GM23338 (cell line): ENCODE measurements around the gene IL1RAPL2. TPM values are rescaled to one million over a fixed set of nuclear protein-coding genes. Genes with fewer than 3 reads are reported as not detected.

Experiments
- ATAC-seq: fragments of 200-7000 bp; cut with Tn5 transposase; 3 replicates; pipeline ENCODE4 v1.9.1; 2020
- DNase-seq: peaks from one replicate; pipeline ENCODE4 v3.0.0-alpha.2; 2015; ENCODE audit warnings: low spot score
- H2AFZ ChIP-seq: fragments of 200-600 bp; sonication (generic); 2 replicates; pipeline ENCODE4 v1.8.0; 2016; ENCODE audit warnings: antibody characterized with exemption, mild to moderate bottlenecking, moderate library complexity
- H3F3A ChIP-seq: fragments of 200-600 bp; sonication (generic); replicated peaks from 2 replicates; pipeline ENCODE4 v1.8.0; 2017; ENCODE audit warnings: antibody characterized with exemption, mixed run types, low read depth
- H3K27ac ChIP-seq: fragments of 200-600 bp; sonication (generic); 2 replicates; pipeline ENCODE4 v1.6.1; 2016; ENCODE audit warnings: low read depth
- H3K27me3 ChIP-seq: fragments of 200-600 bp; sonication (generic); 2 replicates; pipeline ENCODE4 v1.8.0; 2016; ENCODE audit warnings: mild to moderate bottlenecking, mixed run types, moderate library complexity; ENCODE audit not compliant: insufficient read depth
- H3K36me3 ChIP-seq: fragments of 200-600 bp; sonication (generic); 2 replicates; pipeline ENCODE4 v1.8.0; 2016; ENCODE audit warnings: mild to moderate bottlenecking; ENCODE audit not compliant: insufficient read depth
- H3K4me1 ChIP-seq: fragments of 200-600 bp; sonication (generic); 2 replicates; pipeline ENCODE4 v1.8.0; 2016; ENCODE audit warnings: mild to moderate bottlenecking, moderate library complexity; ENCODE audit not compliant: insufficient read depth
- H3K4me2 ChIP-seq: fragments of 200-600 bp; sonication (generic); 2 replicates; pipeline ENCODE4 v1.7.1; 2017; ENCODE audit warnings: mixed run types
- H3K4me3 ChIP-seq: fragments of 200-600 bp; sonication (generic); 2 replicates; pipeline ENCODE4 v1.6.1; 2016; ENCODE audit warnings: mixed run types
- H3K79me2 ChIP-seq: fragments of 200-600 bp; sonication (generic); replicated peaks from 2 replicates; pipeline ENCODE4 v1.8.0; 2017; ENCODE audit warnings: mild to moderate bottlenecking; ENCODE audit not compliant: insufficient read depth
- H3K9me2 ChIP-seq: fragments of 200-600 bp; sonication (generic); 2 replicates; pipeline ENCODE4 v1.8.0; 2017; ENCODE audit not compliant: insufficient read depth
- H4K20me1 ChIP-seq: fragments of 200-600 bp; sonication (generic); replicated peaks from 2 replicates; pipeline ENCODE4 v1.8.0; 2017; ENCODE audit warnings: mild to moderate bottlenecking; ENCODE audit not compliant: insufficient read depth
- H3K27ac Mint-ChIP-seq: 2 replicates; pipeline ENCODE4 v1.8.0; 2020; ENCODE audit warnings: inconsistent platforms, mild to moderate bottlenecking, moderate library complexity, mixed read lengths
- H3K27me3 Mint-ChIP-seq: 3 replicates; pipeline ENCODE4 v1.8.0; 2022; ENCODE audit warnings: low read depth, mild to moderate bottlenecking, moderate library complexity, mixed read lengths, inconsistent platforms; ENCODE audit not compliant: insufficient read depth, poor library complexity
- H3K36me3 Mint-ChIP-seq: 3 replicates; pipeline ENCODE4 v1.8.0; 2021; ENCODE audit warnings: low read depth, mild to moderate bottlenecking, inconsistent platforms, moderate library complexity, mixed read lengths
- H3K4me1 Mint-ChIP-seq: 3 replicates; pipeline ENCODE4 v1.8.0; 2020; ENCODE audit warnings: mild to moderate bottlenecking, inconsistent platforms, mixed read lengths
- H3K4me3 Mint-ChIP-seq: 3 replicates; pipeline ENCODE4 v1.8.0; 2021; ENCODE audit warnings: moderate library complexity, mild to moderate bottlenecking, inconsistent platforms, mixed read lengths
- H3K9me3 Mint-ChIP-seq: 3 replicates; pipeline ENCODE4 v1.8.0; 2020; ENCODE audit warnings: moderate library complexity, mild to moderate bottlenecking, inconsistent platforms, mixed read lengths
- CREB1 ChIP-seq: fragments of 250-450 bp; sonication (Bioruptor Pico); IDR thresholded peaks from 2 replicates; pipeline ENCODE4 v1.5.0; 2020; ENCODE audit warnings: low read depth, mild to moderate bottlenecking, moderate library complexity
- EZH2 ChIP-seq: fragments of 200-600 bp; sonication (generic); IDR thresholded peaks from one replicate; pipeline ENCODE4 v1.8.0; 2017; ENCODE audit warnings: antibody characterized with exemption, mild to moderate bottlenecking, low read depth; ENCODE audit not compliant: unreplicated experiment
- JUNB ChIP-seq: IDR thresholded peaks from one replicate; pipeline ENCODE4 v1.6.1; 2016; ENCODE audit warnings: antibody characterized with exemption; ENCODE audit not compliant: unreplicated experiment
- NANOG ChIP-seq: IDR thresholded peaks from 2 replicates; pipeline ENCODE4 v1.6.1; 2016; ENCODE audit warnings: antibody characterized with exemption, borderline replicate concordance
- REST ChIP-seq: IDR thresholded peaks from one replicate; pipeline ENCODE4 v1.6.1; 2018; ENCODE audit warnings: antibody characterized with exemption; ENCODE audit not compliant: unreplicated experiment
- STAT1 ChIP-seq: IDR thresholded peaks from one replicate; pipeline ENCODE4 v1.6.1; 2016; ENCODE audit warnings: antibody characterized with exemption; ENCODE audit not compliant: unreplicated experiment
- ZNF114 ChIP-seq: fragments of 250-450 bp; sonication (Bioruptor Pico); IDR thresholded peaks from 2 replicates; pipeline ENCODE4 v1.5.0; 2020; ENCODE audit warnings: mild to moderate bottlenecking, moderate library complexity
- ZNF331 ChIP-seq: fragments of 250-450 bp; sonication (Bioruptor Pico); IDR thresholded peaks from 2 replicates; pipeline ENCODE4 v1.5.0; 2020; ENCODE audit warnings: low read depth, mild to moderate bottlenecking, moderate library complexity
- polyA plus RNA-seq: library from polyadenylated mRNA; unstranded; fragments of >200 nt; fragmentation: Nextera tagmentation; extraction: Ambion mirVana; gene quantifications from 2 replicates; pipeline ENCODE4 v1.2.1, GENCODE V29; 2016
- total RNA-seq: library from RNA; depleted of rRNA; stranded (reverse); fragments of >200 nt; shearing (Covaris generic); gene quantifications from 2 replicates; pipeline ENCODE4 v1.2.3, GENCODE V29; 2014
- TF ChIP-seq, protein P1 (sequence below), 2 experiments: fragments of 200-600 bp in 1 of 2; sonication (generic) in 1 of 2; conservative IDR thresholded peaks; 2 replicates each; pipeline versions ENCODE4 v1.5.1 to v1.6.1; 2016 to 2017; ENCODE audit warnings: antibody characterized with exemption in 2 of 2, low read depth in 2 of 2, mild to moderate bottlenecking in 2 of 2, moderate library complexity in 1 of 2
- TF ChIP-seq, protein P2 (sequence below): IDR thresholded peaks from 2 replicates; pipeline ENCODE4 v1.6.1; 2016; ENCODE audit warnings: antibody characterized with exemption

IL1RAPL2 gene
- total and polyA plus RNA-seq, 2 experiments from 2014 or later, result 0.80 to 0.94 TPM

GRCh38 chrX:104995546-104995945 is 429.5 kb downstream of the IL1RAPL2 start (continued):
- TF ChIP-seq, protein P1, sequence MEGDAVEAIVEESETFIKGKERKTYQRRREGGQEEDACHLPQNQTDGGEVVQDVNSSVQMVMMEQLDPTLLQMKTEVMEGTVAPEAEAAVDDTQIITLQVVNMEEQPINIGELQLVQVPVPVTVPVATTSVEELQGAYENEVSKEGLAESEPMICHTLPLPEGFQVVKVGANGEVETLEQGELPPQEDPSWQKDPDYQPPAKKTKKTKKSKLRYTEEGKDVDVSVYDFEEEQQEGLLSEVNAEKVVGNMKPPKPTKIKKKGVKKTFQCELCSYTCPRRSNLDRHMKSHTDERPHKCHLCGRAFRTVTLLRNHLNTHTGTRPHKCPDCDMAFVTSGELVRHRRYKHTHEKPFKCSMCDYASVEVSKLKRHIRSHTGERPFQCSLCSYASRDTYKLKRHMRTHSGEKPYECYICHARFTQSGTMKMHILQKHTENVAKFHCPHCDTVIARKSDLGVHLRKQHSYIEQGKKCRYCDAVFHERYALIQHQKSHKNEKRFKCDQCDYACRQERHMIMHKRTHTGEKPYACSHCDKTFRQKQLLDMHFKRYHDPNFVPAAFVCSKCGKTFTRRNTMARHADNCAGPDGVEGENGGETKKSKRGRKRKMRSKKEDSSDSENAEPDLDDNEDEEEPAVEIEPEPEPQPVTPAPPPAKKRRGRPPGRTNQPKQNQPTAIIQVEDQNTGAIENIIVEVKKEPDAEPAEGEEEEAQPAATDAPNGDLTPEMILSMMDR (conservative IDR thresholded peaks at IDR 0.05; ENCODE audit: low read depth in 2 of 2), result no peak
- TF ChIP-seq, protein P2, sequence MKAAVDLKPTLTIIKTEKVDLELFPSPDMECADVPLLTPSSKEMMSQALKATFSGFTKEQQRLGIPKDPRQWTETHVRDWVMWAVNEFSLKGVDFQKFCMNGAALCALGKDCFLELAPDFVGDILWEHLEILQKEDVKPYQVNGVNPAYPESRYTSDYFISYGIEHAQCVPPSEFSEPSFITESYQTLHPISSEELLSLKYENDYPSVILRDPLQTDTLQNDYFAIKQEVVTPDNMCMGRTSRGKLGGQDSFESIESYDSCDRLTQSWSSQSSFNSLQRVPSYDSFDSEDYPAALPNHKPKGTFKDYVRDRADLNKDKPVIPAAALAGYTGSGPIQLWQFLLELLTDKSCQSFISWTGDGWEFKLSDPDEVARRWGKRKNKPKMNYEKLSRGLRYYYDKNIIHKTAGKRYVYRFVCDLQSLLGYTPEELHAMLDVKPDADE, result no peak

GRCh38 chrX:105006103-105006502 is 440.1 kb downstream of the IL1RAPL2 start:
- Histone ChIP-seq H3K4me2 (no peak overlapping the region), H3K4me3 (no peak overlapping the region), H3K27ac (no peak overlapping the region), H4K20me1 (no peaks in the 10 kb centered on the region), H3K79me2 (no peaks in the 10 kb centered on the region), H3F3A (no peaks in the 10 kb centered on the region), H3K27me3 (no peaks in the 10 kb centered on the region), H2AFZ (no peak overlapping the region), H3K36me3 (no peaks in the 10 kb centered on the region), H3K9me2 (no peaks in the 10 kb centered on the region), H3K4me1 (0 out of 2 replicates have a peak, but pooled peaks cover 5% of the 10 kb centered on the region)
- Mint-ChIP-seq H3K36me3 (no peaks in the 10 kb centered on the region), H3K4me1 (peaks cover 16% of the 10 kb centered on the region), H3K27ac (no peak overlapping the region), H3K4me3 (no peak overlapping the region), H3K9me3 (no peaks in the 10 kb centered on the region; the same call in 2 of the 3 replicates), H3K27me3 (no peaks in the 10 kb centered on the region)
- ATAC-seq, result no peak
- TF ChIP-seq JUNB (no peak), ZNF331 (CRISPR knock-in tag) (no peak)
- DNase-seq, result no peak

DNA sequence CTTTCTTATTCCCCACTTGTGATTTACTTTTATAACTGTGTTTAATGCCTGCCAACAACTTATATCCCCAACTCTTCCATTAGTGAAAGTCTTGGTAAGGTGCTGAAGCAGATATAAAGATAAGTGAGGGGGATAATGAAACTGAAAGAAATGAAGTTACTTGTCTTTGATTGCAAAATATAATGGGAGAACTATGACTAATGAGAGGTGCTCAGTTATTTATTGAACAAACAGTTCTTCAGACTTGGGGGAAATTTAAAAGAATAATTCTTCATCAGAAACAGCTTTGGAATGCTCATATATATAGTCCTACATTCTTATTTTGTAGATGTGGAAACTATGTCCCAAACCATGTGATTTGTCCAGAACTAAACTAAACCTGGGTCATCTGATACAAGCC is 441.0 kb downstream of the IL1RAPL2 start:
- Histone ChIP-seq H4K20me1 (no peaks in the 10 kb centered on the region), H3K36me3 (no peaks in the 10 kb centered on the region), H3K4me2 (no peak overlapping the region), H3K27me3 (no peaks in the 10 kb centered on the region), H3K9me2 (no peaks in the 10 kb centered on the region), H2AFZ (no peak overlapping the region), H3K79me2 (no peaks in the 10 kb centered on the region), H3F3A (no peaks in the 10 kb centered on the region), H3K4me1 (0 out of 2 replicates have a peak, but pooled peaks cover 2% of the 10 kb centered on the region), H3K4me3 (no peak overlapping the region), H3K27ac (no peak overlapping the region)
- ATAC-seq (no peak), DNase-seq (no peak)
- no peak overlapping the region for H3K4me3 Mint-ChIP-seq
- no peaks in the 10 kb centered on the region; the same call in 2 of the 3 replicates for H3K9me3 Mint-ChIP-seq
- no peak overlapping the region for H3K27ac Mint-ChIP-seq
- H3K27me3 Mint-ChIP-seq, result no peaks in the 10 kb centered on the region
- no peaks in the 10 kb centered on the region for H3K36me3 Mint-ChIP-seq
- H3K4me1 Mint-ChIP-seq, result peaks cover 9% of the 10 kb centered on the region; the same call in 2 of the 3 replicates
- TF ChIP-seq NANOG, result no peak
- TF ChIP-seq, protein P1 (conservative IDR thresholded peaks at IDR 0.05; ENCODE audit: low read depth in 2 of 2), result no peak
- TF ChIP-seq ZNF331 (CRISPR knock-in tag), result no peak
- TF ChIP-seq EZH2, result no peak
- TF ChIP-seq, protein P2, result no peak
- no peak for TF ChIP-seq REST
- no peak for TF ChIP-seq ZNF114 (CRISPR knock-in tag)
- no peak for TF ChIP-seq JUNB
- TF ChIP-seq STAT1, result no peak
- no peak for TF ChIP-seq CREB1 (CRISPR knock-in tag)
